Neuron (in vitro differentiated cells): ENCODE measurements around the gene UFSP1.
"Not testable (repeated sequence)": the region's sequence is repeated elsewhere in the genome, so short reads cannot be mapped to it uniquely, and the experiment has no call there.

Source experiments
- H2AFZ ChIP-seq: one replicate; pipeline ENCODE4 v1.6.1; 2013; ENCODE audit warnings: low read depth, mild to moderate bottlenecking, inconsistent platforms, low read length, moderate library complexity
- H3K27me3 ChIP-seq: one replicate; pipeline ENCODE4 v1.6.1; 2013; ENCODE audit warnings: low read length; ENCODE audit not compliant: insufficient read depth
- H3K36me3 ChIP-seq: one replicate; pipeline ENCODE4 v1.6.1; 2013; ENCODE audit warnings: low read length; ENCODE audit not compliant: insufficient read depth
- H3K4me1 ChIP-seq: one replicate; pipeline ENCODE4 v1.6.1; 2013; ENCODE audit warnings: low read length; ENCODE audit not compliant: insufficient read depth
- H3K4me3 ChIP-seq: 2 replicates; pipeline ENCODE4 v1.5.1; 2013; ENCODE audit warnings: mild to moderate bottlenecking, low read length, moderate library complexity
- H3K9me3 ChIP-seq: one replicate; pipeline ENCODE4 v1.6.1; 2013; ENCODE audit warnings: low read length

Gene UFSP1

DNA sequence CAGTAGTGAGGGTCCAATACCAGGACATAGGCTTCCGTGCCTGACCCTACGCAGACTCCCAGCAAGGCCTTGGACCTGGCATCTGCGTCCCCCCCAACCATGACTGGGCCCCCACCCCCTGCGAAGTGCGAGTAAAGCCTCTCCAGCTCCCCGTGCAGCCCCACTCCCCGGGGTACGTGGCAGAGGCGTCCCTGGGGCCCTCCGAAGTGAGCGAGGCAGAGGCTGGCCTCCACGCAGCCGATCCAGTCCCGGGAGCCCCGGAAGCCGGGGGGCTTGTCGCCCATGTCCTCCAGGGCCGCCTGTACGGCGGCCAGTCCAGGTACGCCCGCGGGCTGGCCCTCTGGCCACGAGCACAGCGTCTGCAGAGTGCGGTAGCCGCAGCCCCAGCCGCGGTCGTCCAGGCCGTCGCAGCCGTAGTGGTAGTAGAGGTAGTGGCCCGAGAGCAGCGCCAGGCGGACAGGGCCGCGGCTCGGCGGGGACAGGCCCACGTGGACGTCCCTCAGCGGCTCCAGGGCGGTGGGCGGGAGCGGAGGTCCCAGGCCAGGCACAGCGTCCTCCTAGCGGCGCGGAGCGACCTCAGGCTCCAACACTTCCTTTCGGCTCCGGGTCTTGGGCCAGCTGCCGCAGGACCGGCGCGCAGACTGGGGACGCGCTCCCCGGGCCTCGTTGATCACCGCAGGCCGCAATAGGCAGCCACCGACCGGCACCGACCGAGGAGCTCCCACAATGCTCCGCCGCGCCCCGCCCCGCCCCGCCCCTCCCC is at the start of gene UFSP1:
UFSP1 (minus strand) TSS at position 728 of the 763 bp plus-strand sequence; CDS start at position 284, 444 bp downstream.
- no peaks in the 10 kb centered on the region for H3K27me3 ChIP-seq
- H3K4me3 ChIP-seq, result peak within 1 kb of the TSS; percentile 70
- H2AFZ ChIP-seq, result peak within 1 kb of the TSS; percentile 66
- H3K36me3 ChIP-seq, result peaks cover 46% of the 10 kb centered on the region
- peaks cover 33% of the 10 kb centered on the region for H3K4me1 ChIP-seq
- no peaks in the 10 kb centered on the region for H3K9me3 ChIP-seq

DNA sequence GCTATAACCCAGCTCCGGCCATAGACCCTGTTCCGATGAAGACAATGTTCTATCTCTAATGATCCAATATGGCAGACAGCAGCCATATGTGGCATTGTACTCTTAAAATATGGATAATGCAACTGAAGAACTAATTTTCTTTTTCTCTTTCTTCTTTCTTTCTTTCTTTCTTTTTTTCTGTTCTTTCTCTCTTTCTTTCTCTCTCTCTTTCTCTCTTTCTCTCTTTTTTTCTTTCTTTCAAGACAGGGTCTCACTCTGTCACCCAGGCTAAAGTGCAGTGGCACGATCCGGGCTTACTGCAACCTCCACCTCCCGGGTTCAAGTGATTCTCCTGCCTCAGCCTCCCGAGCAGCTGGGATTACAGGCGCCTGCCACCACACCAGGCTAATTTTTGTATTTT is 46.7 kb upstream of the UFSP1 start:
- not testable (repeated sequence) for H3K4me3 ChIP-seq, H2AFZ ChIP-seq, H3K4me1 ChIP-seq

DNA sequence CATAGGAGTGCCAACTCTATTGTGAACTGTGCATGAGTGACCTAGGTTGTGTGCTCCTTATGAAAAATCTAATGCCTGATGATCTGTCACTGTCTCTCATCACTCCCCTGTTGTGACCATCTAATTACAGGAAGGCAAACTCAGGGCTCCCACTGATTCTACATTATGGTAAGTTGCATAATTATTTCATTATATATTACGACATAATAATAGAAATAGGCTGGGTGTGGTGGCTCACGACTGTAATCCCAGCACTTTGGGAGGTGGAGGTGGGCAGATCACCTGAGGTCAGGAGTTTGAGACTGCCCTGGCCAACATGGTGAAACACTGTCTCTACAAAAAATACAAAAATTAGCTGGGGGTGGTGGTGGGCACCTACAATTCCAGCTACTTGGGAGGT is 45.9 kb upstream of the UFSP1 start:
- not testable (repeated sequence) for H3K27me3 ChIP-seq, H2AFZ ChIP-seq, H3K4me1 ChIP-seq, H3K9me3 ChIP-seq, H3K4me3 ChIP-seq, H3K36me3 ChIP-seq

More for the DNA sequence above, 46.7 kb upstream of the UFSP1 start:
- H3K36me3 ChIP-seq, H3K27me3 ChIP-seq, H3K9me3 ChIP-seq: not testable (repeated sequence)

DNA sequence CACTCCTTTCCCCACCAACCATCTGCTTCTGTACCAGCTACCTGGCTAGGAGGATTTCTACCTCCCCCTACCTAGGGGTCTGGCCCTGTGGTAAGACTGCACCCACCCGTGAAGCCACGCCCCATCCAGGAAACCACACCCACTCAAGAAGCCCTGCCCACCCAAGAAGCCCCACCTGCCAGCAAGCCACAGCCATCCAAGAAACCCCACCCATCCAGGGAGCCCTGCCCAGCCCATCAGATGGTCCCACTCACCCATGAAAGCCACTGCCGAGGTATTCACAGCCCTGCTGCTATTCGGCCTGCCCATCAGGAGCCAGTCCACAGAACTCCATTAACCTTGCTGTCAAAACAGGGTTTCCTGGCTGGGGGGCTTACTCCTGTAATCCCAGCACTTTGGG is 44.2 kb upstream of the UFSP1 start:
- Histone ChIP-seq H3K9me3 (no peaks in the 10 kb centered on the region), H3K27me3 (no peaks in the 10 kb centered on the region), H2AFZ (no peak overlapping the region), H3K4me1 (no peaks in the 10 kb centered on the region), H3K4me3 (no peak overlapping the region), H3K36me3 (no peaks in the 10 kb centered on the region)

DNA sequence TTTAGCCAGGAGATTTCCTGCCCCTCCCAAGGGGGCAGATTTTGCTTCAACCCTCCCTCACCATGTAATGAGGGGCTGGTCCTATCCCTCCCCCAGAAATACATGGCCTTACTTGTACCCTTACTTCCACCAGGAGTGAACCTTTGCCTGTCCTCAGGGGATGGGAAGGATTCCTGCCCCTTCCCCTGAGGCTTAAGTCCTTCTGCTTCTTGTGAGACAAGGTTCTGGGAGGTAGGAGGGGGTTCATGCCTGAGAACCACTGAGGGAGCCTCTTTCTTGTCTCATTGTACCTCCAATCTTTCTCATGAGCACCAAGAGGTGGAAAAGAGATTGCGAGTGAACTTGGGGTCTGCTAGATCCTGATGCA is 40.3 kb upstream of the UFSP1 start:
- Histone ChIP-seq H3K4me3 (no peak overlapping the region), H3K36me3 (no peaks in the 10 kb centered on the region), H3K9me3 (no peaks in the 10 kb centered on the region), H3K27me3 (peaks cover 3% of the 10 kb centered on the region), H3K4me1 (no peaks in the 10 kb centered on the region), H2AFZ (no peak overlapping the region)

DNA sequence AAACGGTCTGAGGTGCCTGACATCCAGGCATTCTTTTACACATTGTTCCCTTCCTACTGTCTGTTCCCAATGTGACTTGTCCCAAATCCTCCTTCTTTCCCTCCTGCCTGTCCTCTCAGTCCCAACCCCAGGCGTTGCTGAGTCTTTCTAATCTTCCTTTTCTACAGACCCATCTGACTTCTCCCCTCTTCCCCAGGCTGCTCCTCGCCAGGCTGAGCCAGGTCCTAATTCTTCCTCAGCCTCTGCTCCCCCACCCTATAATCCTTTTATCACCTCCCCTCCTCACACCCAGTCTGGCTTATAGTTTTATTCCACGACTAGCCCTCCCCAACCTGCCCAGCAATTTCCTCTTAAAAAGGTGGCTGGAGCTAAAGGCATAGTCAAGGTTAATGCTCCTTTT is 34.1 kb upstream of the UFSP1 start:
- not testable (repeated sequence) for H3K36me3 ChIP-seq, H3K4me3 ChIP-seq, H2AFZ ChIP-seq, H3K9me3 ChIP-seq, H3K4me1 ChIP-seq, H3K27me3 ChIP-seq

DNA sequence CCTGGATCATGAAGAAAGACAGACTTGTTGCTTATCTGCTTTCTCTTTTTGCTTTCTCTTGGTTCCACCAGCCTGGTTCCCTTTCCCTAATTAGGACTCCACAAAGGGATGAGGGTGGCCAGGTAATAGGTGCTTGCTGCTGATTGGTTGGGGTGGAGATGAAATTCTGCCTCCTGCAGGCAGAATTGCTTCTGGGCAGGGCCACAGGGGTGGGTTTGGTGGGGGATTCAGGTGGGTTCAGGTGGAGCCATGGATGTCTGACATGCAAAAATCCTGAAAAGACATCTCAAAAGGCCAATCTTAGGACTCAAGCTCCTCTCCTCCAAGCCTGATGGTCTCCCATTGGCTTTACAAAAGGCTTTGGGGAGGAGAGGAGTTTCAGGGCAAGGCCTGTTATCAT is 31.5 kb upstream of the UFSP1 start:
- Histone ChIP-seq H3K36me3 (no peaks in the 10 kb centered on the region), H3K27me3 (no peaks in the 10 kb centered on the region), H2AFZ (no peak overlapping the region), H3K9me3 (no peaks in the 10 kb centered on the region), H3K4me1 (no peaks in the 10 kb centered on the region), H3K4me3 (no peak overlapping the region)

DNA sequence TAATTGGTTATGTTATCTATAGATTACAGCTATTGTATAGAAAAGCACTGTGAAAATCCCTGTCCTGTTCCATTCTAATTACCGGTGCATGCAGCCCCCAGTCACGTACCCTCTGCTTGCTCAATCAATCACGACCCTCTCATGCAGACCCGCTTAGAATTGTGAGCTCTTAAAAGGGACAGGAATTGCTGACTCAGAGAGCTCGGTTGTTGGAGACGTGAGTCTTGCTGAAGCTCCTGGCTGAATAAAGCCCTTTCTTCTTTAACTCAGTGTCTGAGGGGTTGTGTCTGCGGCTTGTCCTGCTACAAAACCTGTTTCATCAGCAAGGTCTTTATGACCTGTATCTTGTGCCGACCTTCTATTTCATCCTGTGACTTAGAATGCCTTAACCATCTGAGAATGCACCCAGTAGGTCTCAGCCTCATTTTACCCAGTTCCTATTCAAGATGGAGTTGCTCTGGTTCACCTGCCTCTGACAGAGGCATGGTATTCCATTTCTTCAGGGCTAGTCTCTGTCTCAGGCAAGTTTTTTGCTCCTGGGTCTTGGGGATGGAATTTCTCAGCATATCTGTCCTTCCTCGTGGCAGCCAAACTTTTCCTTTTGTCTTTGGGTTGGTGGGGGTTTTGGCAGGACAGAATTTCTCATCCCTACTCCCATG is 30.4 kb upstream of the UFSP1 start:
- H3K9me3 ChIP-seq, H2AFZ ChIP-seq, H3K36me3 ChIP-seq, H3K4me3 ChIP-seq, H3K4me1 ChIP-seq, H3K27me3 ChIP-seq: not testable (repeated sequence)

DNA sequence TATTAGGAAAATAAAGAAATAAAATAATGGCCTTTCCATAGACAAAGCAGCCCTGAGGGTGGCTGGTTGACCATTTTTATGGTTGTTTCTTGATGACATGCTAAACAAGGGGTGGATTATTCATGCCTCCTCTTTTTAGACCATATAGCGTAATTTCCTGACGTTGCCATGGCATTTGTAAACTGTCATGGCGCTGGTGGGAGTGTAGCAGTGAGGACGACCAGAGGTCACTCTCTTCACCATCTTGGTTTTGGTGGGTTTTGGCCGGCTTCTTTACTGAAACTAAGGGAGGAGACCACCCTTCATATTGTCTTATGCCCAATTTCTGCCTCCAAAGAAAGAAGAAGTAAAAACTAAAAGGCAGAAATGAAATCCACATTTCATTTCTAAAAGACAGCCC is 29.8 kb upstream of the UFSP1 start:
- H3K4me3 ChIP-seq, H3K27me3 ChIP-seq, H3K4me1 ChIP-seq, H3K36me3 ChIP-seq, H2AFZ ChIP-seq, H3K9me3 ChIP-seq: not testable (repeated sequence)

DNA sequence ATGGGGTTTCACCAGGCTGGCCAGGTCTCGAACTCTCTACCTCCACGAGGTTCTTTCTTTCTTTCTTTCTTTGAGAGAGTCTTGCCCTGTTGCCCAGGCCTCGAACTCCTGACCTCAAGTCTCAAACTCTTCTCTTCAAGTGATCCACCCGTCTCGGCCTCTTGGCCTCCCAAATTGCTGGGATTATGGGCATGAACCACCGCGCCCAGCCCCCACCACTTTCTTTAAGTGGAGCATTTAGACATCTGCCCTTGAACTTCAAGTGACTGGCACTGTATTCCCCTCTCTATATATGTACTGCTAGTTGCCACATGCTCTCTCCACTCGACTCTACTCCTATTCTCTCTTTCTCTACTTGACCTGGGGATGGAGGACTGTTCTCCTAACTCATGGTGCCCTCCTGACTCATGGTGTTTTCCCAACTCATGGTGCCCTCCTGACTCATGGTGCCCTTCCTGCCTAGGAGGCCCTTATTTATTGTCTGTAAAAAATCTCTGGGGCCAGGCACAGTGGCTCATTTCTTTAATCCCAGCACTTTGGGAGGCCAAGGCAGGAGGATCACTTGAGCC is 25.4 kb upstream of the UFSP1 start:
- H3K4me3 ChIP-seq, result no peak overlapping the region

DNA sequence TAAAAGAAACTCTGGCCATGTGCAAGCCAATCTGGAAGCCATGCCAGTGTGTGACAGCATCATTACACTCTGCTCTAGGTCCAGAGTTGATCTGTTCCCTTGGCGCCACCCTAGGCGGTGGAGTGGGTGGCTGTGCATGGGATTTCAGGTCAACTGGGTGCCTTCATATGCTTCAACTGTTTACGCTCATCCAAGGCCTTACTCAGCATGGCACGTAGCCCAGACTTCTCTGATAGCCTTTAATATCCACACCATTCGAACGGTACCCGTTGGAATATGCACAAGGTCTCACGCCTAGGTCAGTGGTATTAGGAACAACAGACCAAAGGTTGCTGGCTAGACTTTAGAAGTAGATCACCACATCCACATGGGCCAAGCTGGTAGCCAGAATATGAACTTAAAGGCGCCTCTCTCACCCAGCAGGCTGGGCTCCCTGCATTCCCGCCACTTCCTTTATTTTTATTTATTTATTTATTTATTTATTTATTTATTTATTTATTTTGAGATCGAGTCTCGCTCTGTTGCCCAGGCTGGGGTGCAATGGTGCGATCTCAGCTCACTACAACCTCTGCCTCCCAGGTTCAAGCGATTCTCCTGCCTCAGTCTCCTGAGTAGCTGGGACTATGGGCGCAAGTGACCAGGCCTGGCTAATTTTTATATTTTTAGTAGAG is 24.8 kb upstream of the UFSP1 start:
- H3K36me3 ChIP-seq, result no peaks in the 10 kb centered on the region
- no peaks in the 10 kb centered on the region for H3K9me3 ChIP-seq
- no peaks in the 10 kb centered on the region for H3K4me1 ChIP-seq
- no peak overlapping the region for H2AFZ ChIP-seq
- H3K4me3 ChIP-seq, result no peak overlapping the region
- no peaks in the 10 kb centered on the region for H3K27me3 ChIP-seq

More for the DNA sequence above, 25.4 kb upstream of the UFSP1 start:
- Histone ChIP-seq H3K4me1 (no peaks in the 10 kb centered on the region), H3K36me3 (no peaks in the 10 kb centered on the region), H3K9me3 (no peaks in the 10 kb centered on the region), H3K27me3 (no peaks in the 10 kb centered on the region), H2AFZ (no peak overlapping the region)

DNA sequence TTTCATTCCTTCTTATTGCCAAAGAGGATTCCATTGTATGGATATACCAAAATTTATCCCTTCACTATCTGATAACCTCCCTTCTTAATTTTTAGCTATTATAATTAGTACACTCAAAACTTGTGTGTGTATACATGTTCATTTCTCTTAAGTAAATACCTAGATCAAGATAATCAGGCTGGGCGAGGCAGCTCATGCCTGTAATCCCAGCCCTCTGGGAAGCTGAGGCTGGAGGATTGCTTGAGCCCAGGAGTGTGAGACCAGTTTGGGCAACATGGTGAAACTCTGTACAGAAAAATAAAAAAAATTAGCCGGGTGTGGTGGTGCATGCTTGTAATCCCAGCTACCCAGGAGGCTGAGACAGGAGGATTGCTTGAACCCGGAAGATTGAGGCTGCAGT is 22.0 kb upstream of the UFSP1 start:
- Histone ChIP-seq H3K4me1 (no peaks in the 10 kb centered on the region), H3K36me3 (no peaks in the 10 kb centered on the region), H2AFZ (no peak overlapping the region), H3K27me3 (no peaks in the 10 kb centered on the region), H3K4me3 (no peak overlapping the region), H3K9me3 (peaks cover 2% of the 10 kb centered on the region)

DNA sequence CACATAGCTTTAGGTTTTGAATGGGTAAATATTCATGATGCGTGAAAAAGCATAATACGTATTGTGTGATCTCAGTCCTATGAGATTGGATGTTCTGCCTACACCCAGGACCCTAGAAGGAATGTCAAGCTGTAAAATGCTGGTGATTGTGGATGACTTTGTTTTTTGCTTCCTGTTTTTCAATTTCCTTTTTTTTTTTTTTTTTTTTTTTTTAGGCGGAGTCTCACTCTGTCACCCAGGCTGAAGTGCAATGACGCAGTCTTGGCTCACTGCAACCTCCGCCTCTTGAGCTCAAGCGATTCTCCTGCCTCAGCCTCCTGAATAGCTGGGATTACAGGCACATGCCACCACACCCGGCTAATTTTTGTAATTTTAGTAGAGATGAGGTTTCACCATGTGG is 20.9 kb upstream of the UFSP1 start:
- H3K9me3 ChIP-seq, H3K4me3 ChIP-seq, H3K27me3 ChIP-seq, H3K36me3 ChIP-seq, H3K4me1 ChIP-seq, H2AFZ ChIP-seq: not testable (repeated sequence)
